IPS-18c (cell line): ENCODE measurements around the gene MPDZ.

Experiments used
- H3K4me3 ChIP-seq: 2 replicates; pipeline ENCODE4 v1.7.0; 2013; ENCODE audit warnings: low read depth, mild to moderate bottlenecking, low read length, moderate library complexity; ENCODE audit not compliant: insufficient read depth
- H3K9me3 ChIP-seq: one replicate; pipeline ENCODE4 v1.6.1; 2013; ENCODE audit warnings: mild to moderate bottlenecking, low read length, moderate library complexity; ENCODE audit not compliant: control insufficient read depth, insufficient read depth

Gene MPDZ

DNA sequence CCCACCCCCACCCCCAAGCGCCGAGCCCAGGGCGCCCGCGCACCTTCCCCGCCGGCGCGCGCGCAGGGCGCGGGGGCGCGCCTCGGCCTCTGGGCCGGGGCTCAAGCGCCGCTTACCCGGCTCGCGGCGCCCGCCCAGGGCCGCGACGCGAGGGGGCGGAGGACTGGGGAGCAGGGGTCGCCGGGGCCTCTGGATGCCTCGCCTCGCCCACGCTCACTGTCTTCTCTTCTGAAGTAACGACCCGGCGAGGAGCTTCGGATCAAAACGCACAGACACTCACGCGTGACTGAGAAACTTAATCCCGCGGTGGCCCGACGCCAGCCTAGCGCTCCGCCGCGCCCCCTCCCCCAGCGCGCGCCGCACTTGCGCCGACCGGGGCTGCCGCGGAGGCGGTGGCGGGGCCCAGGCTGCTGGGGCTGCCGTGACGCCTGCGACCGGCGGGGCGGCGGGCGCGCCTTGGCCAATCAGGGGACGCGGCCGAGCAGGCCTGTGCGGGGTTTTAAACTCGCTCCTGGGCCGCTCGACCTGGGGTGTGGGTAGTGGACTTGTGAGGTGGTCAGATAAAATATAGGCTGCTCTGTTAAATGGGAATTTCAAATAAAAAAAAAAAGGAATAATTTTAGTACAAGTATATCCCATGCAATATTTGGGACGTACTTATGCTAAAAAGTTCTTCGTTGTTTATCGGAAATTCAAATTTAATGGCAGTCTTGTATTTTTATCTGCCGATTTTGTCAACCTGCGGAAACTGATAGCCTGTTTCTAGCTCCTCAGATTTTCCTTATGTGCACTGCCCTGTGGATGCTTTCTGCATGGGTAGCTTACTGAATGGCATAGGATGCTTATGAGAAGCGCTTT lies at the start of gene MPDZ:
Gene MPDZ (minus strand): TSS at position 409 of the 858 bp plus-strand sequence. CDS start 29,377 bp downstream, outside the sequence.
- H3K4me3 ChIP-seq, result peak within 1 kb of the TSS; percentile 78

DNA sequence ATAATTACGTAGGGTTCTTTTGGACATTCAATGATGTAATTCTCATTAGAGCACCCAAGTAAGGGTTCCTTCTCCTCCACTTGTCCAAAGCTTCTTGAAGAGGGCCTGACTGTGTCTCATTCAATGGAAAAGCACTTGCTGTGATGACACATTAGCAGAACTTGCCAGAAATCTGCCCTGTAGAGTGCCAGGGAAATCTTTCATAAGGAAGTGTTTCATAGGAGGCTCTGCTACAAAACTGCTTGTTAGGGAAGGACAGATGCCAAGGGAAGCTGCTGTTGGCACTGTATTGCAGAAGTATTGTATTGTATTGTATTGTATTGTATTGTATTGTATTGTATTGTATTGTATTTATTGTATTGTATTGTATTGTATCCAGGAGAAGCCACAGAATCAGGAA lies 45.5 kb upstream of the MPDZ start:
- Histone ChIP-seq H3K4me3 (no peak overlapping the region), H3K9me3 (peaks cover 3% of the 10 kb centered on the region)

More for the DNA sequence above, at the start of gene MPDZ:
- H3K9me3 ChIP-seq, result no peaks in the 10 kb centered on the region

DNA sequence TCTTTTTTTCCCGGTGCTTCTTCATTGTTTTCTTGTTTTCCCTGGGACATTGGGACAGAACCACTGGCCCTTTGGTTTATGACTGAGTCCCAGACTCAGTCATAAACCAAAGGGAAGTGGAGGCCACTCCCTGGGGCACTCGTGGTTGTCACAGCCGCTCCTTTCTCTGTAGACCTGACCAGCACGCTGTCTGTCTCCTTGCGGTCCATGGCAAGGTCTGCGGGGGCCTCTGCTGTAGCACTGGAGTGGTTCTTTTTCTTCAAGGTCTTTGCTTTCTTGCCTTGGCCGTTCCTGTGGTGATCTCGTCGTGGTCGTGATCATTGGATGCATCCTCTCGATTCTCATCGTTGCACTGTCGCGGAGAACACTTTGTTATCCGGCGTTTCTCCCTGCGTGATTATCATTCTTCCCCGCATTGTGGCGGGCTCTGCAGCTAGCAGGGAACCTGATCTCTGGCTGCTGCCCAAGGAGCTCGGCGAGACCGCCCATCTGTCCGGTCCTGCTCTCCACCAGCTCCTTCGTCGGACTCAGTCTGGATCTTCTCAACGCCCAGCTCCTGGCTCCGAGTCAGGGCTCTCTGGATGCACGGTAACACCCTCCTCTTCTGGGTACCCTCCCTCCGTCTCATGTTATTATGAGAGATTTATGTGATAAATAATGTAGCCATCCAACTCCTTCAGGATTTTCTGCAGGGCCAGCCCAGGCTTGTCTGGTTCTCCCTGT lies 43.5 kb upstream of the MPDZ start:
- peaks cover 3% of the 10 kb centered on the region for H3K9me3 ChIP-seq
- no peak overlapping the region for H3K4me3 ChIP-seq

DNA sequence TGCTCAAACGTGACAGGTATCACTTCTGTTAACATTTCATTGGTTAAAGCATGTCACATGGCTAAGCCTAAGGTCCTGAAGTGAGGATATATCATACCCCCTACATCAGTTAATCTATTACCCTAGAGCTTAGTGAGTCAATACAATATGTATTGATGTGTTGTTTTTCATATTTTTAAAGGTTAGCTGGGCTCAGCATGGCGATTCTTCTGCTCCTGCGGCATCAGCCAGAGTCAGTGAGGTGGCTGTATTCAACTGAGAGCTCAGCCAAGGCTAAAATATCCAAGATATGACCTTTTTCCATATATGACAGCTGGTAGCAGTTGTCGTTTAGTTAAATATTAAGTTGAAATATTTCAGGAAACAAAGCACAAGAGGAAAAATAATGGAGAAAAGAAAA lies 38.5 kb upstream of the MPDZ start:
- Histone ChIP-seq H3K9me3 (peaks cover 3% of the 10 kb centered on the region), H3K4me3 (no peak overlapping the region)

DNA sequence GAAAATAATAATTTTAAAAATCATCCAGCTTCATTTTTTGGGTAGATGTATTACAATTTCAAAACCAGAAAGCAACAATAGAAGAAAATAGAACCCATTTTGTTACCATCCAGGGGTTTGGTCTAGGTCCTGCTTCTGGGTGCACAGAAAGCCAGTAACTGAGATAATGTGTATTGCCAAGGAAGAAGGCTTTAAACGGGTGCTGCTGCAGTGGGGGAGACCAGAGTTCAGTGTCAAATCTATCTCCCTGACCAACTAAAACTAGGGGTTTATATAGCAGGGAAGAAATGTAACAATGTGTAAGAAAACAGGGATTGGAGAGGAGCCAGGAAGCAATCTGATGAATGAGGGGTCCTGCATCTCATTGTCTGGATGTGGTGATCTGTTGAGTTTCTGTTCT lies 17.5 kb upstream of the MPDZ start:
- no peaks in the 10 kb centered on the region for H3K9me3 ChIP-seq
- H3K4me3 ChIP-seq, result no peak overlapping the region

DNA sequence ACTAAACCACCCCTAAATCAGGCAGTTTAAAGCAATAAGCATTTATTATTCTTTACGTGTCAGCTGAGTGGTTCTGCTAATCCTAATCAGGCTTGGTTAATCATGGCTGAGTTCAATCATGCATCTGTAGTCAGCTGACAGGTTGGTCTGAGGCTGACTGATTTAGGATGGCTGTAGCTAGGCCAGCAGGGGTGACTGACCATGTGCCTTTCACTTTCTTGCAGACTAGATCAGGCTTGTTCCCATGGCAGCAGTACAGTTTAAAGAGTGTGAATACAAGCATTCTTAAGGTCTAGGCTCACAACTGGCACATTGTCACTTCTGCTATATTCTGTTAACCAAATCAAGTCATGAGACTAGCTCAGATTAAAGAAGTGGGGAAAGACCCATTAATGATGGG lies 16.1 kb upstream of the MPDZ start:
- Histone ChIP-seq H3K9me3 (no peaks in the 10 kb centered on the region), H3K4me3 (no peak overlapping the region)

- Histone ChIP-seq H3K4me3 (no peak overlapping the region), H3K9me3 (no peaks in the 10 kb centered on the region)
Observed at GRCh38 chr9:13292782-13293181, 13.3 kb upstream of the MPDZ start.

GRCh38 chr9:13292158-13292557 lies 12.7 kb upstream of the MPDZ start:
- no peak overlapping the region for H3K4me3 ChIP-seq

GRCh38 chr9:13291718-13292117 lies 12.2 kb upstream of the MPDZ start:
- H3K9me3 ChIP-seq, result no peaks in the 10 kb centered on the region
- H3K4me3 ChIP-seq, result no peak overlapping the region

More at GRCh38 chr9:13292158-13292557, 12.7 kb upstream of the MPDZ start:
- H3K9me3 ChIP-seq, result no peaks in the 10 kb centered on the region

DNA sequence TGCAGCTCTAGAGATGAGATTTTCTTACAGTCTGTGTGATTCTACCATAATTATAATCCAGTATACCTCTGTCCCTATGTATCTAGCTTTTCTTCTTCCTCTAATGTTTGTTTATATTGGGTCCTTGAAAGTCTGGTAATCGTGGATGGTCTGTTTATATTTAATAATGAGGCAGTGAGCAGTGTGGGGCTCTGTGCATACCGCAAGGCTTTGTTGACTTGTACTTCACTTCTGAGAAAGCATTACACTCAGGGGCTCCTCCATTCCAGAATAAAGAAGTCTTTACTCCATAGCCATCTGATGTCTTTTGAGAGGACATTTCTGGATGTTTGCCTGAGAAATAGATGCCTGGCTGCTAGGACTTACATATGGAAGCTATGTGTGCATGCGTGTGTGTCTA lies 4.5 kb upstream of the MPDZ start:
- Histone ChIP-seq H3K9me3 (no peaks in the 10 kb centered on the region), H3K4me3 (no peak overlapping the region)

- Histone ChIP-seq H3K4me3 (no peak overlapping the region), H3K9me3 (no peaks in the 10 kb centered on the region)
Observed at GRCh38 chr9:13282998-13283397, 3.5 kb upstream of the MPDZ start.

DNA sequence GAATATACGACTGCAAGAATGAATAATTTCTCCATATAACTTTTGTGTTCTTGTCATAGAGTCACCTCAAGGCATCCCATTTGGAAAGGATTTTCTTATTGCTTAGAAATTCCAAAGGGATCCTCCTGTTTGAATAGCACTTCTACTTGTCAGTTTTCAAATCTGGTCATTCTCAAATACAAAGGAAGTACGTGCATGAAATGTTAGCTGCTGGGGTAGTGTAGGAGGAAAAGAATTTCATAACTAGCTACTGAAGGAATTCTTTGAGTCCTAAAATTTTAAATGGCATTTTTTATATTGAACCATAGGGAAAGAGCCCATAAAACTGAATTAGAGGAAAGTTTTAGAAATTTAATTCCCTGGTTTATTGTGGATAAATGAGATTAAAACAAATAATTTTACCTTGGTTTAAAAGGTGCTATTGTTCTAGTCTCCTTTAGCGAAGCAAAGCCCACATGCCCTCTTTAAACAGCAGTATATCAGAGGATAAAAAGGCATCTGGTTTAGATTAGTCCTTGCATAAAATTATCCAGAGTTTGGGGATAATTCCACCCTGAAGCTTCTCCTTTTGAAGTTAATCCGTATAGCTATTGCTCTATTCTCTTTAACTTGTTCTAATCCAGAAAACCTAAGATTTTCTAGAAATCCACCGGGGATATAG lies 2.0 kb upstream of the MPDZ start:
- H3K4me3 ChIP-seq, result no peak overlapping the region

GRCh38 chr9:13278368-13279246 lies 885 bp downstream of the MPDZ start:
- peak overlapping the region; percentile 78 for H3K4me3 ChIP-seq
- H3K9me3 ChIP-seq, result no peaks in the 10 kb centered on the region

More for the DNA sequence above, 2.0 kb upstream of the MPDZ start:
- H3K9me3 ChIP-seq, result no peaks in the 10 kb centered on the region

DNA sequence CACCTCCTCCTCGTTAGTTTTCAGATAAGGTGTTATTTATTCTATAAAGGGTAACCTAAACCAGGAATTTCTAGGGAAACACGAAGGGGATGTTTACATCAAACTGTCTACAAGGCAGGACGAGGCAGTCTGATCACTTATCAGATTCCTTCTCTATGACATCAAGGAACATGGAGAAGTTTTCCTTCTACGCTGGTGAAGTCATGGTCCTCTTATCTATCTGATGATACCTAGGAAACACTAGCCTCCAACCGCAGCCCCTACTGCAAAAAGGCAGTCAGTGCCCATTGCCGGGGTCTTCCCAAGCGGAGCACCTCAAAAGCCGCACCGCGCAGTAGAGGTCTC lies 1.5 kb downstream of the MPDZ start:
- Histone ChIP-seq H3K4me3 (peak overlapping the region; percentile 78), H3K9me3 (no peaks in the 10 kb centered on the region)

DNA sequence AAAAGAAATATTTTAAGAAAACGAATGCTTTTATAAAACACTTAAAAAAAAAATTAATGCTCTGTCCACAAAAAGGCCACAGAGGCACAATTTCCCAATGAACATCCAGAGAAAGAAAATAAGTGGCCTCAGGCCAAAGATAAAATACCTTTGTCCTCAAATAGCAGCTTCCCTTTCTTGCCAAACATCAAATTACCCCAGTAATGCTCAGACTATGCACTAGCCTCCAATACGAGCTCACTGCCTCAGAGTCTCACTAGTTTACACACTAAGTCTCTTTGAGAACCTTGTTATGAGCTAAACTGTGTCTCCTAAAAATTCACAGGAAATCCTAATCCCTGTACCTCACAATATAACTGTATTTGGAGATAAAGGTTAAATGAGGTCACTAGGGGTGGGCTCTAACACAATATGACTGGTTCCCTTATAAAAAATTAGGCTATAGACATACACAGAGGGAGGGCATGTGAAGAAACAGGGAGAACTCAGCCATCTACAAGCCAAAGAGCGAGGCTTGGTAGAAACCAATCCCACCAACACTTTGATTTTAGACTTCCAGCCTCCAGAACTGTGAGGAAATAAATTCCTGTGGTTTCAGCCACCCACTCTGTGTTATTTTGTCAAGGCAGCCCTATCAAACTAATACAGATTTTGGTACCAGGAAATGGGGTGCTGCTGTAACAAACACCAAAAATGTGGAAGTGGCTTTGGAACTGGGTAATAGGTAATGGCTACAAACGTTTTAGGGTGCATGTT lies 4.4 kb downstream of the MPDZ start:
- no peaks in the 10 kb centered on the region for H3K9me3 ChIP-seq
- H3K4me3 ChIP-seq, result no peak overlapping the region

DNA sequence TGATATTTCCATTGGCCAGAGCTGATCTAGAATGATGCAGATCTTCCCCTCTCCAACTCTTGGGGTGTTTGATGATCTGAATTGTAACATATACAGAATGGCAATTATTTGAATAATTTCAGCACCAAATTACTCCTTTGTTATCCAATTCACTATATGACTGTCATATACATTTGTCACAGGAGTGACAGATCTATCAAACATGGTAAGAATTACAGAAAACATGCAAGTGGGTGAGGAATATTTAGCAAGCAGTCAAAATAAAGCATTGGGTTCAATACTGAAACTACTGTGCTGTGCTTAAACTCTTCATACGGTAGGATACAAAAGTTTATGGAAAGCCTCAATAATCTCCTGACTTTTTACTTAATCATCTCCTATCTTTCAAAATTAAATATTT lies 8.8 kb downstream of the MPDZ start:
- no peak overlapping the region for H3K4me3 ChIP-seq
- no peaks in the 10 kb centered on the region for H3K9me3 ChIP-seq
